Mesendoderm (in vitro differentiated cells): ENCODE data around the gene FILIP1L.

Experiments
- DNase-seq: peaks from one replicate; pipeline ENCODE4 v3.0.0; 2013
- H2AK5ac ChIP-seq: 2 replicates; pipeline ENCODE4 v1.6.1; 2013; ENCODE audit warnings: low read length, inconsistent platforms
- H2BK120ac ChIP-seq: 2 replicates; pipeline ENCODE4 v1.6.1; 2013; ENCODE audit warnings: low read depth, mild to moderate bottlenecking, low read length, moderate library complexity, mixed read lengths
- H2BK15ac ChIP-seq: replicated peaks from 2 replicates; pipeline ENCODE4 v1.6.1; 2013; ENCODE audit warnings: low read depth, mild to moderate bottlenecking, moderate library complexity
- H2BK5ac ChIP-seq: 2 replicates; pipeline ENCODE4 v1.6.1; 2013; ENCODE audit warnings: low read length, inconsistent platforms
- H3K18ac ChIP-seq: 2 replicates; pipeline ENCODE4 v1.6.1; 2013; ENCODE audit warnings: mild to moderate bottlenecking, low read length, mixed read lengths
- H3K23ac ChIP-seq: one replicate; pipeline ENCODE4 v1.6.1; 2013; ENCODE audit warnings: low read length
- H3K27ac ChIP-seq: 2 replicates; pipeline ENCODE4 v1.5.1; 2013; ENCODE audit warnings: low read depth, mild to moderate bottlenecking, inconsistent platforms, low read length, moderate library complexity
- H3K27me3 ChIP-seq: 2 replicates; pipeline ENCODE4 v1.6.1; 2013; ENCODE audit warnings: low read length, control low read depth, mild to moderate bottlenecking, inconsistent platforms; ENCODE audit not compliant: insufficient read depth, poor library complexity
- H3K36me3 ChIP-seq: 2 replicates; pipeline ENCODE4 v1.6.1; 2013; ENCODE audit warnings: low read length, inconsistent platforms; ENCODE audit not compliant: control insufficient read depth, insufficient read depth
- H3K4ac ChIP-seq: one replicate; pipeline ENCODE4 v1.6.1; 2013; ENCODE audit warnings: low read depth, mild to moderate bottlenecking, low read length, moderate library complexity
- H3K4me1 ChIP-seq: 2 replicates; pipeline ENCODE4 v1.6.1; 2013; ENCODE audit warnings: low read depth, low read length, inconsistent platforms; ENCODE audit not compliant: control insufficient read depth
- H3K4me2 ChIP-seq: 2 replicates; pipeline ENCODE4 v1.6.1; 2013; ENCODE audit warnings: low read length
- H3K4me3 ChIP-seq: 2 replicates; pipeline ENCODE4 v1.5.1; 2013; ENCODE audit warnings: mild to moderate bottlenecking, low read length
- H3K56ac ChIP-seq: one replicate; pipeline ENCODE4 v1.6.1; 2013; ENCODE audit warnings: low read length
- H3K79me1 ChIP-seq: 2 replicates; pipeline ENCODE4 v1.6.1; 2013; ENCODE audit warnings: low read length, inconsistent platforms
- H3K79me2 ChIP-seq: 2 replicates; pipeline ENCODE4 v1.6.1; 2013; ENCODE audit warnings: mild to moderate bottlenecking, low read length; ENCODE audit not compliant: control insufficient read depth, insufficient read depth
- H3K9ac ChIP-seq: 2 replicates; pipeline ENCODE4 v1.6.1; 2013; ENCODE audit warnings: low read length, inconsistent platforms
- H4K5ac ChIP-seq: one replicate; pipeline ENCODE4 v1.6.1; 2013; ENCODE audit warnings: low read length
- H4K8ac ChIP-seq: one replicate; pipeline ENCODE4 v1.6.1; 2013; ENCODE audit warnings: low read depth, mild to moderate bottlenecking, control low read depth, low read length, moderate library complexity
- WGBS: extraction: QIAGEN DNeasy Blood & Tissue Kit; methylation state at CpG from one replicate; pipeline ENCODE4 v1.1.7; 2013; ENCODE audit warnings: low lambda C conversion rate, missing lambda C conversion rate; ENCODE audit not compliant: insufficient coverage; ENCODE audit errors: extremely low coverage; 5-methylcytosine and 5-hydroxymethylcytosine counted together

FILIP1L gene

GRCh38 chr3:99938270-99938911, 175.9 kb downstream of the FILIP1L start:
- H3K79me2 ChIP-seq, result no peaks in the 10 kb centered on the region
- H3K4ac ChIP-seq, result no peak overlapping the region
- H3K4me2 ChIP-seq, result no peak overlapping the region
- no peak overlapping the region for H2BK15ac ChIP-seq
- H3K27me3 ChIP-seq, result no peaks in the 10 kb centered on the region
- no peak overlapping the region for H3K9ac ChIP-seq
- no peak overlapping the region for H2BK5ac ChIP-seq
- no peak overlapping the region for H2AK5ac ChIP-seq
- peaks cover 5% of the 10 kb centered on the region for H3K4me1 ChIP-seq
- H3K23ac ChIP-seq, result no peak overlapping the region
- no peak for DNase-seq
- H4K8ac ChIP-seq, result no peak overlapping the region
- no peak overlapping the region for H4K5ac ChIP-seq
- H3K56ac ChIP-seq, result no peak overlapping the region
- no peak overlapping the region for H3K18ac ChIP-seq
- H3K79me1 ChIP-seq, result no peaks in the 10 kb centered on the region
- H3K27ac ChIP-seq, result no peak overlapping the region
- H2BK120ac ChIP-seq, result no peak overlapping the region
- no peaks in the 10 kb centered on the region for H3K36me3 ChIP-seq
- H3K4me3 ChIP-seq, result no peak overlapping the region
- WGBS, result no CpG with 5 or more reads among the region's 3 CpGs

- H2BK120ac ChIP-seq, result no peak overlapping the region
- H3K4ac ChIP-seq, result no peak overlapping the region
- no CpG with 5 or more reads among the region's 4 CpGs for WGBS
- H3K23ac ChIP-seq, result no peak overlapping the region
- H3K56ac ChIP-seq, result no peak overlapping the region
- no peaks in the 10 kb centered on the region for H3K79me1 ChIP-seq
- no peak overlapping the region for H4K5ac ChIP-seq
- H2BK15ac ChIP-seq, result no peak overlapping the region
- no peak overlapping the region for H3K18ac ChIP-seq
- peak; percentile 63 for DNase-seq
- no peaks in the 10 kb centered on the region for H3K36me3 ChIP-seq
- H3K79me2 ChIP-seq, result no peaks in the 10 kb centered on the region
- H4K8ac ChIP-seq, result no peak overlapping the region
- no peak overlapping the region for H3K9ac ChIP-seq
- no peak overlapping the region for H2AK5ac ChIP-seq
- no peak overlapping the region for H3K27ac ChIP-seq
- no peak overlapping the region for H3K4me3 ChIP-seq
- no peak overlapping the region for H3K4me2 ChIP-seq
- no peaks in the 10 kb centered on the region for H3K27me3 ChIP-seq
- no peak overlapping the region for H2BK5ac ChIP-seq
- peaks cover 5% of the 10 kb centered on the region for H3K4me1 ChIP-seq
These were observed 179.1 kb downstream of the FILIP1L start for GRCh38 chr3:99934975-99935797.

GRCh38 chr3:99933971-99934750, 180.1 kb downstream of the FILIP1L start:
- H3K36me3 ChIP-seq, result no peaks in the 10 kb centered on the region
- H2BK120ac ChIP-seq, result peak overlapping the region; percentile 6
- H3K56ac ChIP-seq, result no peak overlapping the region
- H3K27me3 ChIP-seq, result no peaks in the 10 kb centered on the region
- no peaks in the 10 kb centered on the region for H3K79me2 ChIP-seq
- peaks cover 7% of the 10 kb centered on the region for H3K4me1 ChIP-seq
- no peak overlapping the region for H2BK15ac ChIP-seq
- H2AK5ac ChIP-seq, result no peak overlapping the region
- DNase-seq, result peak; percentile 98
- no CpG with 5 or more reads among the region's 5 CpGs for WGBS
- H3K79me1 ChIP-seq, result no peaks in the 10 kb centered on the region
- H3K27ac ChIP-seq, result no peak overlapping the region
- H3K4ac ChIP-seq, result peak overlapping the region; percentile 20
- H3K18ac ChIP-seq, result no peak overlapping the region
- H3K4me2 ChIP-seq, result no peak overlapping the region
- H2BK5ac ChIP-seq, result no peak overlapping the region
- no peak overlapping the region for H3K23ac ChIP-seq
- no peak overlapping the region for H3K4me3 ChIP-seq
- H4K5ac ChIP-seq, result no peak overlapping the region
- H3K9ac ChIP-seq, result no peak overlapping the region
- no peak overlapping the region for H4K8ac ChIP-seq

GRCh38 chr3:99931059-99931458, 183.2 kb downstream of the FILIP1L start:
- Histone ChIP-seq H3K79me2 (no peaks in the 10 kb centered on the region), H4K5ac (no peak overlapping the region), H2AK5ac (no peak overlapping the region), H3K4me1 (peaks cover 12% of the 10 kb centered on the region), H3K23ac (no peak overlapping the region), H3K36me3 (no peaks in the 10 kb centered on the region), H3K56ac (no peak overlapping the region), H2BK5ac (no peak overlapping the region), H2BK15ac (no peak overlapping the region), H3K18ac (no peak overlapping the region), H3K79me1 (peaks cover 1% of the 10 kb centered on the region), H2BK120ac (no peak overlapping the region), H3K4me2 (no peak overlapping the region), H3K27me3 (no peaks in the 10 kb centered on the region), H3K27ac (no peak overlapping the region), H4K8ac (no peak overlapping the region), H3K9ac (no peak overlapping the region), H3K4ac (no peak overlapping the region), H3K4me3 (no peak overlapping the region)
- DNase-seq, result no peak
- WGBS, result no CpG with 5 or more reads among the region's 1 CpG

GRCh38 chr3:99929745-99930139, 184.6 kb downstream of the FILIP1L start:
- no peak overlapping the region for H3K4me3 ChIP-seq
- no peak overlapping the region for H3K9ac ChIP-seq
- DNase-seq, result peak; percentile 72
- no peaks in the 10 kb centered on the region for H3K27me3 ChIP-seq
- no peak overlapping the region for H3K4me2 ChIP-seq
- H3K18ac ChIP-seq, result no peak overlapping the region
- H2BK120ac ChIP-seq, result no peak overlapping the region
- no peak overlapping the region for H2AK5ac ChIP-seq
- H3K4me1 ChIP-seq, result peaks cover 12% of the 10 kb centered on the region
- no peak overlapping the region for H4K5ac ChIP-seq
- no peak overlapping the region for H3K4ac ChIP-seq
- no peak overlapping the region for H3K56ac ChIP-seq
- H3K79me1 ChIP-seq, result peaks cover 1% of the 10 kb centered on the region
- H4K8ac ChIP-seq, result no peak overlapping the region
- H3K79me2 ChIP-seq, result no peaks in the 10 kb centered on the region
- no peaks in the 10 kb centered on the region for H3K36me3 ChIP-seq
- no peak overlapping the region for H3K27ac ChIP-seq
- H2BK15ac ChIP-seq, result no peak overlapping the region
- no peak overlapping the region for H2BK5ac ChIP-seq
- WGBS, result no CpG with 5 or more reads among the region's 3 CpGs
- no peak overlapping the region for H3K23ac ChIP-seq
